ENCODE data around the gene RGL4. TPM values are rescaled to one million over a fixed set of nuclear protein-coding genes. Genes with fewer than 3 reads are reported as not detected.

RGL4 gene
- total and polyA plus RNA-seq, 2 of the 8 experiments (the other 6 are each of a cell fraction or from before 2014, with no cell fraction given) = not detected

- no peaks in the 10 kb centered on the region for H3K79me1 ChIP-seq (ENCODE audit: low read depth, low read length)
Measured at GRCh38 chr22:23691748-23692423, 1.1 kb downstream of the RGL4 start.

More at GRCh38 chr22:23691748-23692423, 1.1 kb downstream of the RGL4 start:
- no peak overlapping the region for H4K91ac ChIP-seq (replicated peaks; ENCODE audit: insufficient read length, low read length)
- H4K8ac ChIP-seq (ENCODE audit: extremely low read depth, insufficient read depth, low read length) = no peak overlapping the region
- H3K27me3 ChIP-seq (replicated peaks in 1 of 4; ENCODE audit: control insufficient read depth in 3 of 4, extremely low read depth in 1 of 4, insufficient read depth in 3 of 4, low read length in 3 of 4) = no peaks in the 10 kb centered on the region
- WGBS, 2 experiments (ENCODE audit: extremely low coverage in 1 of 2, insufficient coverage in 1 of 2, insufficient read length in 1 of 2, insufficient replicate concordance in 2 of 2, low coverage in 1 of 2, low lambda C conversion rate in 2 of 2, missing lambda C conversion rate in 1 of 2) = 94% methylated on average over 11 of the region's 12 CpGs; no CpG with 5 or more reads in 1 of the 2 experiments
- no peak overlapping the region for H3K27ac ChIP-seq (ENCODE audit: low read depth, low read length)
- no peak overlapping the region for H3K4ac ChIP-seq (replicated peaks; ENCODE audit: insufficient read length, low read depth, low read length)
- no peaks in the 10 kb centered on the region for H3K4me1 ChIP-seq (replicated peaks in 1 of 4; ENCODE audit: control insufficient read depth in 3 of 4, insufficient read depth in 4 of 4, low read length in 3 of 4)
- no peak overlapping the region for H3K4me2 ChIP-seq (ENCODE audit: insufficient read depth in 1 of 2, low read depth in 2 of 2, low read length in 2 of 2)
- H4K5ac ChIP-seq (ENCODE audit: insufficient read length, low read depth, low read length) = no peak overlapping the region
- H3K23me2 ChIP-seq (ENCODE audit: low read depth, low read length) = no peaks in the 10 kb centered on the region
- H2BK5ac ChIP-seq (ENCODE audit: low read depth, low read length) = no peak overlapping the region
- no peak overlapping the region for H2BK12ac ChIP-seq (ENCODE audit: low read depth, low read length)
- no peak overlapping the region for H3K56ac ChIP-seq (replicated peaks; ENCODE audit: insufficient read length, low read depth, low read length)
- no peaks in the 10 kb centered on the region for H3K9me3 ChIP-seq (ENCODE audit: insufficient read depth in 2 of 2, low read depth in 1 of 2, low read length in 1 of 2)
- peaks cover 5 to 9% (median 7%) of the 10 kb centered on the region in 4 experiments; a peak in 7 of 8 replicates for H3K36me3 ChIP-seq (ENCODE audit: control insufficient read depth in 2 of 4, insufficient read depth in 4 of 4, low read length in 3 of 4)
- no peak overlapping the region for H2BK15ac ChIP-seq (ENCODE audit: low read length)
- H3K4me3 ChIP-seq (ENCODE audit: extremely low read depth in 1 of 4, insufficient read depth in 2 of 4, low read depth in 3 of 4, low read length in 4 of 4) = no peak overlapping the region
- no peaks in the 10 kb centered on the region for H3K79me2 ChIP-seq (ENCODE audit: control insufficient read depth in 1 of 2, insufficient read depth in 2 of 2, low read length in 2 of 2)
- no peak overlapping the region for H3K9ac ChIP-seq (replicated peaks in 1 of 4; ENCODE audit: extremely low read depth in 1 of 4, low read depth in 3 of 4, low read length in 3 of 4)
- no peak overlapping the region for H3K14ac ChIP-seq (ENCODE audit: insufficient read length)
- H4K20me1 ChIP-seq (replicated peaks in 1 of 2; ENCODE audit: control insufficient read depth in 1 of 2, insufficient read depth in 2 of 2, low read length in 2 of 2) = peaks cover 8 to 18% of the 10 kb centered on the region in 2 experiments
- DNase-seq (ENCODE audit: low read depth in 1 of 2, low spot score in 2 of 2) (no peak), FAIRE-seq (no peak)
- no peak overlapping the region for H3K23ac ChIP-seq (ENCODE audit: insufficient read length)
- ChIA-PET POLR2A (ENCODE audit: partially characterized antibody) (no interaction called here), CTCF (ENCODE audit: partially characterized antibody) (no interaction called here)
- H2AFZ ChIP-seq (ENCODE audit: low read length) = no peak overlapping the region
- no peak overlapping the region for H2AK5ac ChIP-seq (ENCODE audit: low read depth, low read length)
- no peak overlapping the region for H2BK120ac ChIP-seq (replicated peaks; ENCODE audit: low read depth, low read length)
- no peak overlapping the region for H2BK20ac ChIP-seq (ENCODE audit: low read length)
- H3K18ac ChIP-seq (ENCODE audit: extremely low read depth, low read length) = no peak overlapping the region
- TF ChIP-seq GABPA (IDR thresholded peaks at IDR 0.05; ENCODE audit: borderline replicate concordance, insufficient read depth, low read length) = no peak
- TF ChIP-seq CEBPB (IDR thresholded peaks at IDR 0.05; ENCODE audit: low read depth, low read length) = no peak
- TF ChIP-seq RBBP5 (IDR thresholded peaks at IDR 0.05; ENCODE audit: borderline replicate concordance, low read depth, low read length) = no peak

Data from H1 (cell line).